K562 (cell line): ENCODE data around the gene TRUB1. TPM values are rescaled to one million over a fixed set of nuclear protein-coding genes. Genes with fewer than 3 reads are reported as not detected.

Source experiments
- ATAC-seq: fragments of 200-7000 bp; cut with Tn5 transposase; 3 replicates; pipeline ENCODE4 v1.9.1; 2020; ENCODE audit warnings: moderate library complexity
- BruUV-seq: library from RNA; stranded (reverse); fragments of 400-500 nt; replicated peaks from 2 replicates; lab custom pipeline; 2021; lab: Mats Ljungman, UMichigan
- CTCF ChIA-PET: fragments of 300-600 bp; formaldehyde crosslinking; extraction: SDS; loops from one replicate; lab custom pipeline; 2021; ENCODE audit warnings: low intra/inter-chr PET ratio; lab: Yijun Ruan, JAX
- POLR2A ChIA-PET: fragments of 300-600, 350-650 bp; sonication (Branson Sonifier 250); formaldehyde crosslinking; extraction: SDS; loops from one replicate; lab custom pipeline; 2021; ENCODE audit warnings: antibody characterized with exemption, inconsistent platforms; lab: Yijun Ruan, JAX
- DNase-seq, 4 experiments: peaks; one replicate each; pipeline versions ENCODE4 v3.0.0 to v3.0.0-alpha.2; 2011 to 2018; ENCODE audit warnings: low spot score in 3 of 4, mixed read lengths in 3 of 4; ENCODE audit errors: extremely low read depth in 1 of 4
- FAIRE-seq: peaks from 2 replicates; lab custom pipeline; 2011; peaks lifted over from hg19 to GRCh38; lab: Jason Lieb, UNC
- H2AFZ ChIP-seq: 2 replicates; pipeline ENCODE4 v1.6.0; 2011; ENCODE audit warnings: low read depth, low read length, control low read depth, inconsistent platforms
- H3K27ac ChIP-seq: fragments of 200-600 bp; 3 replicates; pipeline ENCODE4 v1.8.0; 2011; ENCODE audit warnings: low read depth, mild to moderate bottlenecking, control low read depth, inconsistent platforms, low read length, moderate library complexity, mixed read lengths; ENCODE audit errors: extremely low read depth
- H3K27me3 ChIP-seq, 2 experiments: fragments of 300-600 bp in 1 of 2; 2 replicates in 1 of 2; 3 replicates in 1 of 2; pipeline versions ENCODE4 v1.6.0 to v1.8.0; 2011; ENCODE audit warnings: inconsistent platforms in 2 of 2, low read length in 2 of 2, mild to moderate bottlenecking in 1 of 2, mixed read lengths in 1 of 2, moderate library complexity in 1 of 2; ENCODE audit not compliant: control insufficient read depth in 2 of 2, insufficient read depth in 2 of 2
- H3K36me3 ChIP-seq: fragments of 300-600 bp; 3 replicates; pipeline ENCODE4 v1.8.0; 2011; ENCODE audit warnings: mild to moderate bottlenecking, low read length, inconsistent platforms; ENCODE audit not compliant: control insufficient read depth, insufficient read depth
- H3K4me1 ChIP-seq, 2 experiments: fragments of 200-600 bp in 1 of 2; replicated peaks in 1 of 2; 2 replicates in 1 of 2; 3 replicates in 1 of 2; pipeline versions ENCODE4 v1.5.1 to v1.8.0; 2011; ENCODE audit warnings: inconsistent platforms in 2 of 2, low read length in 2 of 2, mild to moderate bottlenecking in 1 of 2, mixed read lengths in 1 of 2, moderate library complexity in 1 of 2; ENCODE audit not compliant: control insufficient read depth in 2 of 2, insufficient read depth in 2 of 2
- H3K4me2 ChIP-seq: 2 replicates; pipeline ENCODE4 v1.6.1; 2011; ENCODE audit warnings: low read length, control low read depth, inconsistent platforms, mixed read lengths; ENCODE audit not compliant: insufficient read depth
- H3K4me3 ChIP-seq: fragments of 200-600 bp; sonication (generic), shearing (Covaris generic); 2 replicates; pipeline ENCODE4 v1.5.1; 2016; ENCODE audit warnings: control low read depth, inconsistent platforms
- H3K79me2 ChIP-seq: fragments of 200-600 bp; 3 replicates; pipeline ENCODE4 v1.8.0; 2011; ENCODE audit warnings: low read length, inconsistent platforms; ENCODE audit not compliant: control insufficient read depth, insufficient read depth
- H3K9ac ChIP-seq, 2 experiments: 2 replicates each; pipeline versions ENCODE4 v1.6.0 to v1.6.1; 2011; ENCODE audit warnings: low read depth in 2 of 2, low read length in 2 of 2, control low read depth in 1 of 2, inconsistent platforms in 1 of 2, mild to moderate bottlenecking in 1 of 2, mixed read lengths in 1 of 2; ENCODE audit not compliant: insufficient read depth in 1 of 2
- H3K9me1 ChIP-seq: one replicate; pipeline ENCODE4 v1.6.0; 2011; ENCODE audit warnings: inconsistent platforms, mild to moderate bottlenecking, low read length, moderate library complexity; ENCODE audit not compliant: control insufficient read depth, insufficient read depth
- H3K9me3 ChIP-seq: replicated peaks from 2 replicates; pipeline ENCODE4 v1.5.1; 2011; ENCODE audit warnings: low read depth, low read length, inconsistent platforms; ENCODE audit not compliant: control insufficient read depth, insufficient read depth
- H4K20me1 ChIP-seq: replicated peaks from 2 replicates; pipeline ENCODE4 v1.6.1; 2011; ENCODE audit warnings: low read length, inconsistent platforms, mixed read lengths; ENCODE audit not compliant: control insufficient read depth, insufficient read depth
- CBFA2T3 ChIP-seq: fragments of 450-650 bp; IDR thresholded peaks from 2 replicates; pipeline ENCODE4 v1.6.1; 2017
- GTF2E2 ChIP-seq: fragments of 200-800 bp; sonication (Bioruptor generic); IDR thresholded peaks from 2 replicates; pipeline ENCODE4 v1.6.1; 2016; ENCODE audit warnings: missing genetic modification characterization, missing compliant biosample characterization
- KLF13 ChIP-seq: fragments of 450-650 bp; IDR thresholded peaks from 2 replicates; pipeline ENCODE4 v1.6.1; 2016; ENCODE audit warnings: missing genetic modification characterization, low read depth, mild to moderate bottlenecking, missing compliant biosample characterization, moderate library complexity, borderline replicate concordance
- MAFG ChIP-seq: fragments of 450-650 bp; conservative IDR thresholded peaks from 2 replicates; pipeline ENCODE4 v1.6.1; 2016; ENCODE audit warnings: missing genetic modification characterization, missing compliant biosample characterization
- MYNN ChIP-seq, 2 experiments: sonication (generic); formaldehyde crosslinking in 1 of 2; IDR thresholded peaks; 2 replicates each; pipeline versions ENCODE4 v1.5.0 to v1.6.1; 2016 to 2020; ENCODE audit warnings: antibody characterized with exemption in 1 of 2, missing genetic modification reagents in 1 of 2
- SMAD1 ChIP-seq: fragments of 150-350 bp; IDR thresholded peaks from 2 replicates; pipeline ENCODE4 v1.6.1; 2014; ENCODE audit warnings: low read length, low read depth; ENCODE audit not compliant: partially characterized antibody
- ZBTB1 ChIP-seq: sonication (generic); formaldehyde crosslinking; IDR thresholded peaks from 2 replicates; pipeline ENCODE4 v1.8.1; 2023; ENCODE audit warnings: missing genetic modification reagents, low read depth, mild to moderate bottlenecking, borderline replicate concordance
- ZC3H8 ChIP-seq: fragments of 450-650 bp; IDR thresholded peaks from 2 replicates; pipeline ENCODE4 v1.6.1; 2017
- ZNF184 ChIP-seq: sonication (generic); formaldehyde crosslinking; IDR thresholded peaks from 2 replicates; pipeline ENCODE4 v1.5.0; 2020; ENCODE audit warnings: missing genetic modification reagents
- ZNF197 ChIP-seq: fragments of 200-800 bp; sonication (Bioruptor generic); IDR thresholded peaks from 2 replicates; pipeline ENCODE4 v1.6.1; 2016; ENCODE audit warnings: low read depth, missing genetic modification characterization, missing compliant biosample characterization
- WGBS: fragments of 100-300 bp; shearing (Covaris generic); methylation state at CpG from one replicate; pipeline ENCODE4 v1.1.6; 2016; ENCODE audit warnings: low coverage, mixed read lengths; ENCODE audit not compliant: insufficient coverage; ENCODE audit errors: missing lambda C conversion rate; 5-methylcytosine and 5-hydroxymethylcytosine counted together
- in situ Hi-C: fragments of 300-500 bp; cut with MboI; formaldehyde crosslinking; loops from 4 replicates; pipeline ENCODE4 v1.15.0; 2018; ENCODE audit warnings: inconsistent platforms, mixed read lengths
- intact Hi-C: fragments of 100-400 bp; cut with micrococcal nuclease; formaldehyde crosslinking; loops from 2 replicates; pipeline ENCODE4 v1.14.2; 2022
- polyA plus RNA-seq, 8 experiments: library from polyadenylated mRNA; depleted of rRNA in 4 of 8; stranded (reverse) in 5 of 8; unstranded in 3 of 8; fragments of >200 nt; fragmentation: Nextera tagmentation in 2 of 8; fragmentation: Illumina TruSeq in 1 of 8; extraction: Ambion mirVana in 2 of 8; extraction: Trizol in 1 of 8; gene quantifications; 2 replicates each; pipeline versions ENCODE4 v1.2.1 to v1.2.3, GENCODE V29; 2011 to 2014; ENCODE audit warnings: inconsistent platforms in 1 of 8, missing spikeins in 1 of 8
- total RNA-seq, 7 experiments: library from RNA; depleted of rRNA in 6 of 7; stranded (reverse); fragments of >200 nt in 6 of 7; fragmentation: Illumina TruSeq in 2 of 7; extraction: Trizol in 2 of 7; gene quantifications; 2 replicates each; pipeline versions ENCODE4 v1.2.1 to v1.2.3, GENCODE V29; 2011 to 2021; ENCODE audit warnings: low replicate concordance in 1 of 7
- TF ChIP-seq, protein P1 (sequence below): fragments of 250-450 bp; sonication (Bioruptor Pico); IDR thresholded peaks from 2 replicates; pipeline ENCODE4 v1.4.0; 2020; ENCODE audit warnings: borderline replicate concordance

Gene TRUB1
- total and polyA plus RNA-seq, 9 of the 15 experiments (the other 6 are each of a cell fraction or from before 2014, with no cell fraction given) = 4.6 to 16.5 (median 11.5) TPM

DNA sequence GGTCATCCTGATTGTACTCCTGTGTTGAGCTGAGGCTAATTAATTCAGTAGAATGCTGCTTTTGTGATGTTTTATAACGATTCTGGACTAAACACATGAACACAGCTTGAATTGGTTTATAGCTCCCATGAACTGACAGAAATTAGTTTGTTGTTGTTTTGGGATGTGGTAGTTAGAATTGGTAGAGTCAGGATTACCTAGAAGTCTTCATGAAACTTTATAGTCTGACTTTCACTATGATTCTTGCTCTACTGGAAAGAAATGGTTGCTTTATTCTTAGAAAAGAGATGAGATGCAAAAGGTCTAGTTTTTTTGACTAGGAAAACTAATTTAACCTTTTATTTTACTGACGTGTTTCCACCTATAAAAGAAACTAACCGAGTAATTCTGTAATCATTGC is 23.4 kb upstream of the TRUB1 start (continued):
- TF ChIP-seq, protein P1, sequence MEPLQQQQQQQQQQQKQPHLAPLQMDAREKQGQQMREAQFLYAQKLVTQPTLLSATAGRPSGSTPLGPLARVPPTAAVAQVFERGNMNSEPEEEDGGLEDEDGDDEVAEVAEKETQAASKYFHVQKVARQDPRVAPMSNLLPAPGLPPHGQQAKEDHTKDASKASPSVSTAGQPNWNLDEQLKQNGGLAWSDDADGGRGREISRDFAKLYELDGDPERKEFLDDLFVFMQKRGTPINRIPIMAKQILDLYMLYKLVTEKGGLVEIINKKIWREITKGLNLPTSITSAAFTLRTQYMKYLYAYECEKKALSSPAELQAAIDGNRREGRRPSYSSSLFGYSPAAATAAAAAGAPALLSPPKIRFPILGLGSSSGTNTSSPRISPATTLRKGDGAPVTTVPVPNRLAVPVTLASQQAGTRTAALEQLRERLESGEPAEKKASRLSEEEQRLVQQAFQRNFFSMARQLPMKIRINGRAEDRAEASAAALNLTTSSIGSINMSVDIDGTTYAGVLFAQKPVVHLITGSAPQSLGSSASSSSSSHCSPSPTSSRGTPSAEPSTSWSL (CRISPR knock-in tag) = no peak
- TF ChIP-seq ZNF197 (CRISPR knock-in tag) (no peak), KLF13 (no peak), ZC3H8 (no peak), GTF2E2 (tag) (no peak), SMAD1 (no peak), ZBTB1 (CRISPR knock-in tag) (no peak), CBFA2T3 (no peak), MYNN (IDR thresholded peaks at IDR 0.05) (no peak), MYNN (CRISPR knock-in tag; IDR thresholded peaks at IDR 0.05) (no peak)

DNA sequence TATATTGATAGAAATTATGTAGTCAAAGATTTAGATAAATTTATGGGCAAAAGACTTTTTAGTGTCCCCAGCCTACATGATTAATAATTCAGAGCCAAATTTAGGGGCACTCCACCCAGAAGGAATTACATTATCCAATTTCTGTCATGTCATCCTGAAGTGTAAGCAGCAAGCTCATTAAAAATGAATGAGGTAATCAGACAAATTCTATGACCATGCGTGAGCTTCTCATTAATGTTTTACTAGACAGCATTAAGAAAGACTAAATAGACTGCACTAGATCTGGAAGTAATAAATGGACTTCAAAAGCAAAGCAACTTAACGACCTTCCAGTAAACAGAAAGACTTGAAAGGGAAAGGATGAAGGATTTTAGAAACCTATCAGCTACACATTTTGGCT is 22.7 kb upstream of the TRUB1 start:
- TF ChIP-seq ZNF184 (CRISPR knock-in tag) = no peak
- TF ChIP-seq MAFG = 0 out of 2 replicates have a peak, but pooled peaks have one; percentile 9
- ATAC-seq = no peak
- Histone ChIP-seq H2AFZ (no peak overlapping the region), H3K27ac (no peak overlapping the region), H3K27me3 (no peaks in the 10 kb centered on the region), H3K9me1 (no peaks in the 10 kb centered on the region), H3K9me3 (no peaks in the 10 kb centered on the region), H3K9ac (no peak overlapping the region), H3K4me3 (no peak overlapping the region), H3K4me1 (no peaks in the 10 kb centered on the region), H4K20me1 (no peaks in the 10 kb centered on the region), H3K79me2 (no peaks in the 10 kb centered on the region), H3K4me2 (no peak overlapping the region), H3K36me3 (no peaks in the 10 kb centered on the region)
- in situ Hi-C loops = no loop called here
- no peak for DNase-seq
- WGBS = 4% methylated on average over 2 of the region's 2 CpGs
- ChIA-PET CTCF (no interaction called here), POLR2A (interaction anchor here (1.0 to 1.1 kb wide), 2 partner anchors 8 to 17 kb away, joined by 3 read pairs; no protein-coding TSS in a partner anchor)
- no peak for FAIRE-seq
- no TSS peak for BruUV-seq
- intact Hi-C loops = no loop called here
